GM19372 (cell line): ENCODE results near the gene RHOH.
"Not testable (repeated sequence)": the region's sequence is repeated elsewhere in the genome, so short reads cannot be mapped to it uniquely, and the experiment has no call there.

Source experiments
- ATAC-seq: cut with Tn5 transposase; IDR thresholded peaks from one replicate; pipeline ENCODE4 v1.9.1; 2021; ENCODE audit warnings: mild to moderate bottlenecking, low read depth, moderate library complexity; ENCODE audit not compliant: unreplicated experiment

RHOH gene

GRCh38 chr4:40285692-40286091 lies 88.9 kb downstream of the RHOH start:
- ATAC-seq: no peak

GRCh38 chr4:40288566-40288965 lies 91.7 kb downstream of the RHOH start:
- no peak for ATAC-seq

- no peak for ATAC-seq
Measured at GRCh38 chr4:40289366-40290188, 92.7 kb downstream of the RHOH start.

GRCh38 chr4:40290611-40291186 lies 93.9 kb downstream of the RHOH start:
- not testable (repeated sequence) for ATAC-seq

- no peak for ATAC-seq
Measured at GRCh38 chr4:40292313-40292759, 95.5 kb downstream of the RHOH start.

- no peak for ATAC-seq
Measured at GRCh38 chr4:40294339-40294738, 97.5 kb downstream of the RHOH start.

- not testable (repeated sequence) for ATAC-seq
Measured at GRCh38 chr4:40295030-40295429, 98.2 kb downstream of the RHOH start.

GRCh38 chr4:40295572-40295971 lies 98.7 kb downstream of the RHOH start:
- no peak for ATAC-seq
